Nephron progenitor cell (in vitro differentiated cells): ENCODE data around the gene ZBTB39.

Source experiments
- DNase-seq: peaks from one replicate; pipeline ENCODE4 v3.0.0; 2021
- H3K27ac Mint-ChIP-seq: 2 replicates; pipeline ENCODE4 v1.8.0; 2021; ENCODE audit warnings: mild to moderate bottlenecking, moderate library complexity, mixed read lengths
- H3K27me3 Mint-ChIP-seq: 2 replicates; pipeline ENCODE4 v1.8.0; 2021; ENCODE audit warnings: mild to moderate bottlenecking, low read depth, mixed read lengths; ENCODE audit not compliant: poor library complexity
- H3K36me3 Mint-ChIP-seq: 2 replicates; pipeline ENCODE4 v1.8.0; 2021; ENCODE audit warnings: low read depth, mixed read lengths
- H3K4me1 Mint-ChIP-seq: 2 replicates; pipeline ENCODE4 v1.8.0; 2021; ENCODE audit warnings: mixed read lengths
- H3K4me3 Mint-ChIP-seq: 2 replicates; pipeline ENCODE4 v1.8.0; 2021; ENCODE audit warnings: mild to moderate bottlenecking, moderate library complexity, mixed read lengths
- H3K9me3 Mint-ChIP-seq: 2 replicates; pipeline ENCODE4 v1.8.0; 2021; ENCODE audit warnings: mild to moderate bottlenecking, moderate library complexity, mixed read lengths
- TF ChIP-seq, protein P1 (sequence below): fragments of 200-600 bp; sonication (generic); IDR thresholded peaks from 2 replicates; pipeline ENCODE4 v1.5.0; 2021; ENCODE audit warnings: antibody characterized with exemption

ZBTB39 gene

DNA sequence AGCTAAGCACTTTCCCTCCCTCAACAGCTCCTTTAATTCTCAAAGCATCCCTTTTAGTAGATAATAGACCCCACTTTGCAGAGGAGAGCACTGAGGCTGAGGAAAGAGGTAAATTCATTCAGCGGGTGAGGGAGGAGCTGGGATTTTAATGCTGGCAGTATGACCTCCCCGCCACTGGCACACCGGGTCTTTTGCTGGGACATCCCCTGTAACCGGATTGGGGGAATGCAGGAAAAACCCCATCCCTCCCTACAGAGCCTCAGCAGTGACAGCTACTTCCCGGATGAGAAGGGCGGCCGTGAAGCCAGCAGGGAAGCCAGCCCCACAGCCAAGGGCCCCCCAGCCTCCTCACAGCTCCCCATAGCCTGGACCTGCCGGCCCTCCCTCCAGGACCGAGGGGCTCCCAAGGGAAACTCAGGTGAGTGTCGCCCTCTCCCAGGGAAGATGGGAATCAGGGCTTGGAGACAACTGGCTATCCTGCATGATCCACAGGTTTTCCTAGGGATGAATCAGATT is 12.1 kb downstream of the ZBTB39 start:
- H3K4me1 Mint-ChIP-seq: peaks cover 27% of the 10 kb centered on the region
- DNase-seq: no peak
- H3K9me3 Mint-ChIP-seq: no peaks in the 10 kb centered on the region
- H3K36me3 Mint-ChIP-seq: peaks cover 29% of the 10 kb centered on the region
- TF ChIP-seq, protein P1, sequence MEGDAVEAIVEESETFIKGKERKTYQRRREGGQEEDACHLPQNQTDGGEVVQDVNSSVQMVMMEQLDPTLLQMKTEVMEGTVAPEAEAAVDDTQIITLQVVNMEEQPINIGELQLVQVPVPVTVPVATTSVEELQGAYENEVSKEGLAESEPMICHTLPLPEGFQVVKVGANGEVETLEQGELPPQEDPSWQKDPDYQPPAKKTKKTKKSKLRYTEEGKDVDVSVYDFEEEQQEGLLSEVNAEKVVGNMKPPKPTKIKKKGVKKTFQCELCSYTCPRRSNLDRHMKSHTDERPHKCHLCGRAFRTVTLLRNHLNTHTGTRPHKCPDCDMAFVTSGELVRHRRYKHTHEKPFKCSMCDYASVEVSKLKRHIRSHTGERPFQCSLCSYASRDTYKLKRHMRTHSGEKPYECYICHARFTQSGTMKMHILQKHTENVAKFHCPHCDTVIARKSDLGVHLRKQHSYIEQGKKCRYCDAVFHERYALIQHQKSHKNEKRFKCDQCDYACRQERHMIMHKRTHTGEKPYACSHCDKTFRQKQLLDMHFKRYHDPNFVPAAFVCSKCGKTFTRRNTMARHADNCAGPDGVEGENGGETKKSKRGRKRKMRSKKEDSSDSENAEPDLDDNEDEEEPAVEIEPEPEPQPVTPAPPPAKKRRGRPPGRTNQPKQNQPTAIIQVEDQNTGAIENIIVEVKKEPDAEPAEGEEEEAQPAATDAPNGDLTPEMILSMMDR: no peak
- no peak overlapping the region for H3K4me3 Mint-ChIP-seq
- H3K27ac Mint-ChIP-seq: no peak overlapping the region
- peaks cover 3% of the 10 kb centered on the region for H3K27me3 Mint-ChIP-seq

- H3K4me1 Mint-ChIP-seq: peaks cover 23% of the 10 kb centered on the region
- no peak for DNase-seq
- H3K36me3 Mint-ChIP-seq: peaks cover 19% of the 10 kb centered on the region
- no peak overlapping the region for H3K4me3 Mint-ChIP-seq
- peaks cover 3% of the 10 kb centered on the region for H3K27me3 Mint-ChIP-seq
- TF ChIP-seq, protein P1: no peak
- H3K9me3 Mint-ChIP-seq: no peaks in the 10 kb centered on the region
- no peak overlapping the region for H3K27ac Mint-ChIP-seq
These were observed 13.0 kb downstream of the ZBTB39 start for GRCh38 chr12:56993346-56993745.

DNA sequence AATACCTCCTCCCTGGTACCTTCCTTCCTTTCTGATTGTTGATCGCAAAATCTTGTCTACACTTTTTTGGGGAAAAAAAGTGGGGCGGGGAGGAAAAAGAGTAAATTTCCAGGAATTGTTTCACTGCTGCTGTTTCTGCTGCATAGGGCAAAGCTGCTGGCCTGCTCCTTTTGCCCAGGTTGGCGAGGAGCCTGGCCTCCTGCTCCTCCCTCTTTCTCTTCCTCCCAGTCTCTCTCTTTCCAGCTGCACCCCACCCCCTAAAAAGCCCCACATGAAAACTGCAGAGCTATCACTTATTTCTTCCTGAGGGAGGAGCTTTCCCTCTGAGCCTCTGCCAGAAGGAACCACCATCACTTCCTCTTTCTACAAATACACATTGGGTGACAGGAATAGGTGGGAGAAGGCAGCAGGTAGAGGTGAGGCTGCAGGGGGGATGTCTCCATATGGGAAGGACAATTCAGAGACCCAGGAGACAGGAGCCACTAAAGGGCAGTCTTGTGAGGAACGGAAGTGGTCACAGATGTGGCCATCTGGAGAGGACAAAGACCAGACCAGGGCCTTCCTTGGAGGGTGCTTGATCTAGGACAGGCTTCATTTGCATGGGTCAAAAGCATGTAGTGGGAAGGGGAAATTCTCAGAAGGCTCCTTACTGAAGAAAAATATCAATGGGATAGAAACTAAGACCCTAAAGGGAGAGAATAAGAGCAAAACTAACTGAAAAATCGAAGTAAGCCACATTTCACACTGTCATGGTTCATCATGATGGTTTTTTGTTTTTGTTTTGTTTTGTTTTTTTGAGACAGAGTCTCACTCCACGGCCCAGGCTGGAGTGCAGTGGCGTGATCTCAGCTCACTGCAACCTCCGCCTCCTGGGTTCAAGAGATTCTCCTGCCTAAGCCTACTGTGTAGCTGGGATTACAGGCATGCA is 14.8 kb downstream of the ZBTB39 start:
- Mint-ChIP-seq H3K36me3 (peaks cover 9% of the 10 kb centered on the region), H3K27me3 (peaks cover 3% of the 10 kb centered on the region), H3K4me3 (no peak overlapping the region), H3K4me1 (peaks cover 13% of the 10 kb centered on the region), H3K9me3 (no peaks in the 10 kb centered on the region), H3K27ac (peak overlapping the region; percentile 40)
- DNase-seq: no peak
- TF ChIP-seq, protein P1: no peak

- TF ChIP-seq, protein P1: no peak
- Mint-ChIP-seq H3K27ac (no peak overlapping the region), H3K27me3 (peaks cover 9% of the 10 kb centered on the region), H3K4me3 (no peak overlapping the region), H3K9me3 (no peaks in the 10 kb centered on the region), H3K36me3 (peaks cover 1% of the 10 kb centered on the region), H3K4me1 (peaks cover 9% of the 10 kb centered on the region)
- DNase-seq: no peak
These were observed 15.6 kb downstream of the ZBTB39 start for GRCh38 chr12:56990648-56991318.

GRCh38 chr12:56989861-56990610 is 16.3 kb downstream of the ZBTB39 start:
- TF ChIP-seq, protein P1: no peak
- Mint-ChIP-seq H3K9me3 (no peaks in the 10 kb centered on the region), H3K27ac (no peak overlapping the region), H3K36me3 (no peaks in the 10 kb centered on the region), H3K27me3 (peaks cover 9% of the 10 kb centered on the region), H3K4me1 (peaks cover 9% of the 10 kb centered on the region), H3K4me3 (no peak overlapping the region)
- no peak for DNase-seq
